Psoas muscle (tissue), 8 donors: Measurements from ENCODE around the gene EMX1. TPM values are rescaled to one million over a fixed set of nuclear protein-coding genes. Genes with fewer than 3 reads are reported as not detected.
"Not testable (repeated sequence)": the region's sequence is repeated elsewhere in the genome, so short reads cannot be mapped to it uniquely, and the experiment has no call there.

Experiments
- ATAC-seq, 4 donors: fragments of 200-7000 bp; cut with Tn5 transposase; one replicate each; pipeline ENCODE4 v1.9.1; 2020; ENCODE audit warnings: moderate library complexity in 3 of 4, mild to moderate bottlenecking in 2 of 4
- DNase-seq, 2 donors: peaks; one replicate each; pipeline ENCODE4 v3.0.0-alpha.2; 2020
- H3K27ac ChIP-seq: fragments of 200-600 bp; one replicate; pipeline ENCODE4 v1.8.0; 2022
- H3K27me3 ChIP-seq, 3 donors: fragments of 200-600 bp in 1 of 3; one replicate each; pipeline versions ENCODE4 v1.6.1 to v1.8.0; 2013 to 2022; ENCODE audit warnings: low read length in 2 of 3, mild to moderate bottlenecking in 2 of 3, moderate library complexity in 1 of 3; ENCODE audit not compliant: insufficient read depth in 3 of 3
- H3K36me3 ChIP-seq, 2 donors: fragments of 200-600 bp in 1 of 2; one replicate each; pipeline versions ENCODE4 v1.6.1 to v1.8.0; 2013 to 2022; ENCODE audit warnings: low read depth in 1 of 2, mild to moderate bottlenecking in 1 of 2, moderate library complexity in 1 of 2; ENCODE audit not compliant: insufficient read depth in 1 of 2
- H3K4me1 ChIP-seq: fragments of 200-600 bp; one replicate; pipeline ENCODE4 v1.8.0; 2022
- H3K4me3 ChIP-seq: fragments of 200-600 bp; one replicate; pipeline ENCODE4 v1.8.0; 2022; ENCODE audit warnings: mild to moderate bottlenecking
- H3K9me3 ChIP-seq: fragments of 200-600 bp; one replicate; pipeline ENCODE4 v1.8.0; 2022
- WGBS, 3 donors: extraction: QIAGEN DNeasy Blood & Tissue Kit; methylation state at CpG; one replicate each; pipeline versions ENCODE4 v1.1.6 to v1.1.7; 2013; 5-methylcytosine and 5-hydroxymethylcytosine counted together
- intact Hi-C, 2 donors: fragments of 100-400 bp; cut with DNase I; formaldehyde crosslinking; loops; one replicate each; pipeline versions ENCODE4 v1.11.0 to v1.14.2; 2022
- polyA plus RNA-seq, 3 donors: library from polyadenylated mRNA; stranded (reverse); fragments of 200-250 nt; gene quantifications; one replicate each; pipeline ENCODE4 v1.2.3, GENCODE V29; 2013
- total RNA-seq, 4 donors: library from RNA; stranded (reverse); fragmentation: NEBNext Ultra II Directional in 2 of 4; extraction: Animal tissue kit (Norgen Biotek cat#: 25700) in 2 of 4; gene quantifications; one replicate each; pipeline versions ENCODE4 v1.2.1 to v1.2.4, GENCODE V29; 2021 to 2023
- TF ChIP-seq, protein P1 (sequence below): fragments of 200-600 bp; IDR thresholded peaks from one replicate; pipeline ENCODE4 v1.8.0; 2022; ENCODE audit warnings: antibody characterized with exemption
- donor health status: healthy with polysubstance abuse.
- donor health status: DM: no; HTN: no; CAD: no; lungs with moderate emphysema.
- donor health status: Bipolar disorder and iron deficiency.
- donor health status: healthy.
- donor health status: DM: yes; HTN: yes; CAD: no.
- donor health status: DM: no; HTN: no; CAD: no.
- donor health status: DM: no; HTN: no; CAD: no.
- donor health status: DM: yes; HTN: yes; CAD: no.

Gene EMX1
- total and polyA plus RNA-seq, 7 donors, result 0.01 TPM; not detected in 6

DNA sequence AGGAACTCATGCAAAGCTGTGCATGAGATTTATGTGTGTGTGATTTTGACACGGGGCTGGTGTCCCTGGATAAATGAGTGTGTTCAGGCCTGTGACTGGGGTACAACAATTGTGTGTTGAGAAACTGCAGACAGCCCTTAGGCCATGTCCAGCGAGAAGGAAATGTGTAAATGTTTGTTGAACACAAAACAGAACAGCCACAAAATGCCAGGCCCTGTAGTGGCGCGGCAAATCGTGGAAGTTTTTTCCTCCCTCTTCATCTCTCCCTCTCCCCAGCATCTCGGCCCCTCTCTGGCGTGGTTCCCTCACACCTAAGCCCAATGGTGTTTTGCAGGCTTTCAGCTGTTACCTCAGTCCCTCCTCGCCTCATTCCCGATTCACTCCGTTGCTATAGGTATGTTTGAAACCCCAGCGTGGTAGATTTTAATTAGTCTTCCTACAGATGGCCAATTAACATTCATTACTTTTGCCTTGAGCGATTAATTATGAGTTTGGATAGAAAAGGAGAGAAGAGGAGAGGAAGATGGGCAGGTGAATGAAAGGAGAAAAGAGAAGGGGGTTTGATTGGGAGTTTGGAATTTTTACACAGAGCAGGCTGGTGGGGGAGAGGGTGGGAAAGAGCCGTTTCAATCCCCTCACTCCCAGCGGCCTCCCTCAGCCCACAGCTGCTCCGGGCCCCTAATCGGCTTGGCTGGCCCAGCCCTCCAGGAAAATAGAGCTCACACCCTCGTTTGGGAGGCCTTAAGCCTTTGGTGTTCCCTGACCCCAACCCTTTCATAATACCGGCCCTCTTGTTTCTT lies 19.3 kb upstream of the EMX1 start:
- Histone ChIP-seq H3K4me1 (peaks cover 5% of the 10 kb centered on the region), H3K27me3 (peaks cover 0 to 30% (median 6%) of the 10 kb centered on the region in 3 donors), H3K9me3 (no peaks in the 10 kb centered on the region)

DNA sequence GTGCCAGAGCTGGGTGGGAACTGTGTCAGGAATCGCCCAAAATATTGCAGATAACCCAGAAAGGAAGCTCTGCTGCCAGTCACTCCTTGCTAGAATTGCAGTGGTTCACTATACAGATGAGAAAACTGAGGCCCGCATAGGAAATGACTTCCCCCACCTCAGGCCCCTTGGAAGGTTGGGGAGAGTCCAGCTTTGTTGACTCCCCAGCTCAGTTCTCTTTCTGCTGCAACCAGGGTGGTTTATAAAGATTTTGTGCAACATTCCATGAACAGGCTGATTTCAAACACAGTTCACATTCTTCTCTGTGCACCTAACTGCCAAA lies 18.8 kb upstream of the EMX1 start:
- TF ChIP-seq, protein P1, sequence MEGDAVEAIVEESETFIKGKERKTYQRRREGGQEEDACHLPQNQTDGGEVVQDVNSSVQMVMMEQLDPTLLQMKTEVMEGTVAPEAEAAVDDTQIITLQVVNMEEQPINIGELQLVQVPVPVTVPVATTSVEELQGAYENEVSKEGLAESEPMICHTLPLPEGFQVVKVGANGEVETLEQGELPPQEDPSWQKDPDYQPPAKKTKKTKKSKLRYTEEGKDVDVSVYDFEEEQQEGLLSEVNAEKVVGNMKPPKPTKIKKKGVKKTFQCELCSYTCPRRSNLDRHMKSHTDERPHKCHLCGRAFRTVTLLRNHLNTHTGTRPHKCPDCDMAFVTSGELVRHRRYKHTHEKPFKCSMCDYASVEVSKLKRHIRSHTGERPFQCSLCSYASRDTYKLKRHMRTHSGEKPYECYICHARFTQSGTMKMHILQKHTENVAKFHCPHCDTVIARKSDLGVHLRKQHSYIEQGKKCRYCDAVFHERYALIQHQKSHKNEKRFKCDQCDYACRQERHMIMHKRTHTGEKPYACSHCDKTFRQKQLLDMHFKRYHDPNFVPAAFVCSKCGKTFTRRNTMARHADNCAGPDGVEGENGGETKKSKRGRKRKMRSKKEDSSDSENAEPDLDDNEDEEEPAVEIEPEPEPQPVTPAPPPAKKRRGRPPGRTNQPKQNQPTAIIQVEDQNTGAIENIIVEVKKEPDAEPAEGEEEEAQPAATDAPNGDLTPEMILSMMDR, result no peak
- WGBS, 3 donors, result 77 to 82% (median 81%) methylated on average over 2 of the region's 2 CpGs
- ATAC-seq, result no peak
- Histone ChIP-seq H3K4me3 (no peak overlapping the region), H3K27me3 (peaks cover 0 to 35% (median 6%) of the 10 kb centered on the region in 3 donors), H3K9me3 (no peaks in the 10 kb centered on the region), H3K4me1 (peaks cover 5% of the 10 kb centered on the region), H3K27ac (no peak overlapping the region), H3K36me3 (no peaks in the 10 kb centered on the region)
- no peak for DNase-seq
- intact Hi-C loops, result loop anchor here in 1 of 2 donors (10.0 kb wide), 1 partner anchor 276 kb away; no protein-coding TSS in a partner anchor

More for the DNA sequence above, 19.3 kb upstream of the EMX1 start:
- intact Hi-C loops, result loop anchor here in 1 of 2 donors (10.0 kb wide), 1 partner anchor 277 kb away; no protein-coding TSS in a partner anchor
- DNase-seq, result no peak
- TF ChIP-seq, protein P1, result no peak
- Histone ChIP-seq H3K27ac (no peak overlapping the region), H3K4me3 (no peak overlapping the region), H3K36me3 (no peaks in the 10 kb centered on the region)
- WGBS, 3 donors, result 62 to 64% (median 62%) methylated on average over 18 of the region's 18 CpGs
- no peak for ATAC-seq

DNA sequence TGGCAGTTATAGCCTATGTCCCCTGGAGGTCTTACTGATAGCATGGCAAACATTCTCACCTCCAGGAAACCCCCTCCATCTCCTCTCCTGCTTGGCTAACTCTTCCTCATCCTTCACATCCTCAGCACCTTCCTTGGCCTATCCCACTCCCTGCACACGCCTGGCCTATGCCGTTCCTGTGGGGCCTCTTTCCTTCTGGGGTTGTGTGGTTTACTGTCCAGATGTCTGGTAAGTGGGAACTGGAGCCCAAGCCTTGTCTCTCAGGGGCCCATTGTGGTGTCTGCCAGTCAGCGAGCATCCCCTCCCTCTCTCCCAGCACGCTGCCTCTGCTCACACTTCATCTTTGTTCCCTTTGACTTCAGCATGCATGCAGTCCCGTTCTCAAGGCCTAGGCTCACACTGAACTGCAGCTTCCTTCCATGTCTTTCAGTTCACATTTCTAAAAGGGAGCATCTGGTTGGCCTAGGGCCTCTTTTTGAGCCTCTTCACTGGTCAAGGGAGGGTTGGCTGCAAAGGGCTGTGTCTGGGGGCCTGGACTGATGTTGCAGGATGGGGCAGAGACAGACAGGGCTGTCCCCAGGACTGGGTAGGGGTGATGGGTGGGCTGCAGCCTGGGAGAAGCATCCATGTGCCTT lies 17.0 kb upstream of the EMX1 start:
- Histone ChIP-seq H3K4me1 (peaks cover 5% of the 10 kb centered on the region), H3K9me3 (no peaks in the 10 kb centered on the region), H3K4me3 (no peak overlapping the region), H3K36me3 (no peaks in the 10 kb centered on the region), H3K27ac (no peak overlapping the region), H3K27me3 (peaks cover 0 to 37% (median 2%) of the 10 kb centered on the region in 3 donors)
- 79 to 81% (median 81%) methylated on average over 5 of the region's 5 CpGs for WGBS, 3 donors
- ATAC-seq (no peak), DNase-seq (no peak)
- intact Hi-C loops, result no loop called here
- TF ChIP-seq, protein P1, result no peak

DNA sequence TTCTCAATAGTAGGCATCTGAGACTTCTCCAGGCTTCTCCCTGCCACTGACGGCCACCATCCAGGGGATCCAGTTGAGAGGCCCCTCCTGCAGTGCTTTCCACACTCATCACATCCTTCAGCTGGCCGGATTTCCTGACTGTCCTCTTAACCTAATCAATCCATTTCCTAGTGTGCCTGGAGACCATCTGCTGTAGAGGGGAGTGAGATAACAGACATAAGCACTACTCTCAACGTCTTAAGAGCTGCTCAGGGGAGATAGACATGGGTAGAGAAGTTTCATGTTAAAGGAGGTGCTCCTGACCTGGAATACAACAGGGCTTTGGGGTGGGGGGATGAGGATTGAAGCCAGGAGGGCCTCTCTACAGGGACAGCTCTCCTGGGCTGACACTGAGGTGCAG lies 15.9 kb upstream of the EMX1 start:
- ATAC-seq, result no peak

DNA sequence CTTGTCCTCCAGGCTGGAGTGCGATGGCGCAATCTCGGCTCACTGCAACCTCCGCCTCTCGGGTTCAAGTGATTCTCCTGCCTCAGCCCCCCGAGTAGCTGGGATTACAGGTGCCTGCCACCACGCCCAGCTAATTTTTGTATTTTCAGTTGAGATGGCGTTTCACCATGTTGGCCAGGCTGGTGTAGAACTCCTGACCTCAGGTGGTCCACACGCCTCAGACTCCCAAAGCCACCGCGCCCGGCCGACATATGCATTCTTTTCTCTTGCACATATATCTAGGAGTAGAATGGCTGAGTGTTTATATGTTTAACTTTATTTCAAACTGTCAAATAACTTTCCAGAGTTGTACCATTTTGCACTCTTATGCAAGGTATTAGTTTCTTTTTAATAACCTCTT lies 9.9 kb upstream of the EMX1 start:
- intact Hi-C loops, H3K4me1 ChIP-seq, ATAC-seq, DNase-seq, H3K36me3 ChIP-seq, H3K9me3 ChIP-seq, H3K27ac ChIP-seq, H3K4me3 ChIP-seq: not testable (repeated sequence)
- peaks cover 10 to 81% (median 23%) of the 10 kb centered on the region in 3 donors for H3K27me3 ChIP-seq
- WGBS, 3 donors, result 88 to 92% (median 89%) methylated on average over 13 of the region's 13 CpGs

More for the DNA sequence above, 15.9 kb upstream of the EMX1 start:
- 36 to 59% (median 49%) methylated on average over 3 of the region's 3 CpGs for WGBS, 3 donors
- Histone ChIP-seq H3K4me3 (no peak overlapping the region), H3K27me3 (peaks cover 0 to 37% (median 2%) of the 10 kb centered on the region in 3 donors), H3K4me1 (no peaks in the 10 kb centered on the region), H3K9me3 (no peaks in the 10 kb centered on the region), H3K36me3 (no peaks in the 10 kb centered on the region), H3K27ac (no peak overlapping the region)
- intact Hi-C loops, result no loop called here
- TF ChIP-seq, protein P1, result no peak
- DNase-seq, result no peak
